SK-N-MC (cell line): ENCODE results near the gene USH2A.

Experiments
- EZH2 ChIP-seq: fragments of 200-600 bp; sonication (generic); IDR thresholded peaks from one replicate; pipeline ENCODE4 v1.6.1; 2017; ENCODE audit warnings: antibody characterized with exemption
- FOXP2 ChIP-seq: optimal IDR thresholded peaks from 2 replicates; pipeline ENCODE3; 2011; ENCODE audit warnings: mild to moderate bottlenecking, moderate library complexity; ENCODE audit not compliant: insufficient read depth; ENCODE audit errors: extremely low read length, control extremely low read depth
- POLR2AphosphoS5 ChIP-seq: IDR thresholded peaks from 2 replicates; pipeline ENCODE4 v1.6.1; 2012; ENCODE audit warnings: mild to moderate bottlenecking, low read depth, low read length, borderline replicate concordance

DNA sequence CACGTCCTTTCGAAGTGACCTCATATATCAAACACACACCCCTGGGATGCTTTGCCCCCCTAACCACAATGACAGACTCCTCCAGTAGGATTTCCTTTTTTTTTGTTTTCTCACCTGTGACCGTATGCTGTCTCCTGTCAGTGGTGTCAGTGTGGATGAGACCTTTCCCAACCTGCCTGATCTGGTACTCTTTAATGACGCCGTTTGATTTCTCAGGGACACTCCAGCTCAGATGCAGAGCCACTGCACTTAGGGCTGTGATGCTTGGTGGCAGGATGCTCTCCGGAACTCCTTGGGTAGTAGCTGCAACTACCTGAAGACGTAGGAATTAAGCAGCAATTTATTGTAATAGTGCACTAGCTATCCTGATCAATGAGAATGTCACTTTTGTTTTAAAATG is 643.5 kb downstream of the USH2A start:
- TF ChIP-seq POLR2AphosphoS5, result no peak
- no peak for TF ChIP-seq EZH2
- no peak for TF ChIP-seq FOXP2
